ENCODE measurements around the gene CRAT. TPM values are rescaled to one million over a fixed set of nuclear protein-coding genes. Genes with fewer than 3 reads are reported as not detected.
A peak's percentile ranks its signal among the peaks of the same experiment; 100 is the strongest.

Gene CRAT
- total and polyA plus RNA-seq, 2 experiments from 2014 or later = 4.6 to 9.9 TPM

- Histone ChIP-seq H3K9me2 (ENCODE audit: insufficient read depth) (no peaks in the 10 kb centered on the region), H3K27ac (ENCODE audit: low read depth) (0 out of 2 replicates have a peak overlapping the region, but pooled peaks have one; percentile 29), H3K4me3 (peak overlapping the region; percentile 76), H4K20me1 (replicated peaks; ENCODE audit: insufficient read depth) (no peaks in the 10 kb centered on the region; the same call in 1 of the 2 replicates), H2AFZ (peak overlapping the region; percentile 78; the same call in 1 of the 2 replicates), H3F3A (replicated peaks; ENCODE audit: low read depth) (0 out of 2 replicates have a peak, but pooled peaks cover 4% of the 10 kb centered on the region), H3K4me2 (peak overlapping the region; percentile 83), H3K79me2 (replicated peaks; ENCODE audit: insufficient read depth) (peaks cover 33% of the 10 kb centered on the region), H3K27me3 (ENCODE audit: insufficient read depth) (no peaks in the 10 kb centered on the region), H3K36me3 (ENCODE audit: insufficient read depth) (no peaks in the 10 kb centered on the region), H3K4me1 (ENCODE audit: insufficient read depth) (peaks cover 5% of the 10 kb centered on the region; the same call in 1 of the 2 replicates)
- ATAC-seq (peak; percentile 7), DNase-seq (ENCODE audit: low spot score) (no peak)
- H3K9me3 Mint-ChIP-seq = no peaks in the 10 kb centered on the region
- H3K27me3 Mint-ChIP-seq (ENCODE audit: insufficient read depth, low read depth, poor library complexity) = peaks cover 16% of the 10 kb centered on the region
- peaks cover 3% of the 10 kb centered on the region; the same call in 2 of the 3 replicates for H3K36me3 Mint-ChIP-seq (ENCODE audit: low read depth)
- peaks cover 3% of the 10 kb centered on the region for H3K4me1 Mint-ChIP-seq
- peak overlapping the region; percentile 95 for H3K27ac Mint-ChIP-seq
- peak overlapping the region; percentile 99 for H3K4me3 Mint-ChIP-seq
- no peak for TF ChIP-seq EZH2 (IDR thresholded peaks at IDR 0.05; ENCODE audit: low read depth, unreplicated experiment)
- TF ChIP-seq CTCF (conservative IDR thresholded peaks at IDR 0.05; ENCODE audit: low read depth in 2 of 2) = no peak
- no peak for TF ChIP-seq REST (IDR thresholded peaks at IDR 0.05; ENCODE audit: unreplicated experiment)
- no peak for TF ChIP-seq ZNF462 (CRISPR knock-in tag; IDR thresholded peaks at IDR 0.05)
- no peak for TF ChIP-seq ZNF114 (CRISPR knock-in tag; IDR thresholded peaks at IDR 0.05)
- TF ChIP-seq ETS1 (IDR thresholded peaks at IDR 0.05) = no peak
- no peak for TF ChIP-seq STAT1 (IDR thresholded peaks at IDR 0.05; ENCODE audit: unreplicated experiment)
- no peak for TF ChIP-seq CREB1 (CRISPR knock-in tag; IDR thresholded peaks at IDR 0.05; ENCODE audit: low read depth)
- no peak for TF ChIP-seq POLR2AphosphoS5 (IDR thresholded peaks at IDR 0.05; ENCODE audit: low read depth)
- no peak for TF ChIP-seq NANOG (IDR thresholded peaks at IDR 0.05; ENCODE audit: borderline replicate concordance)
- TF ChIP-seq EZH2phosphoT487 (IDR thresholded peaks at IDR 0.05; ENCODE audit: unreplicated experiment) = no peak
- TF ChIP-seq ZNF331 (CRISPR knock-in tag; IDR thresholded peaks at IDR 0.05; ENCODE audit: low read depth) = no peak
- TF ChIP-seq JUNB (IDR thresholded peaks at IDR 0.05; ENCODE audit: unreplicated experiment) = no peak
Observed at GRCh38 chr9:129080298-129080600, 30.3 kb downstream of the CRAT start.

Measured in GM23338 (cell line).